Prostate gland (tissue), 2 donors: ENCODE measurements around the gene LPP. TPM values are rescaled to one million over a fixed set of nuclear protein-coding genes. Genes with fewer than 3 reads are reported as not detected.

Source experiments
- DNase-seq: peaks from one replicate; pipeline ENCODE4 v3.0.0-alpha.2; 2019; ENCODE audit warnings: low spot score
- H3K27ac ChIP-seq, 2 donors: fragments of 200-600 bp; sonication (generic); 2 replicates each; pipeline ENCODE4 v1.5.1; 2017 to 2019
- H3K27me3 ChIP-seq: fragments of 200-600 bp; sonication (generic); replicated peaks from 2 replicates; pipeline ENCODE4 v1.5.1; 2019; ENCODE audit not compliant: insufficient read depth
- H3K36me3 ChIP-seq, 2 donors: fragments of 200-600 bp; sonication (generic); 1 replicate in 1 of 2; 2 replicates in 1 of 2; pipeline versions ENCODE4 v1.5.1 to v1.8.1; 2017 to 2019
- H3K4me1 ChIP-seq: fragments of 200-600 bp; sonication (generic); replicated peaks from 2 replicates; pipeline ENCODE4 v1.5.1; 2019
- H3K4me3 ChIP-seq, 2 donors: fragments of 200-600 bp; sonication (generic); 2 replicates each; pipeline ENCODE4 v1.5.1; 2017 to 2019
- H3K9me3 ChIP-seq: fragments of 200-600 bp; sonication (generic); 2 replicates; pipeline ENCODE4 v1.5.1; 2017
- CTCF ChIP-seq, 4 experiments: fragments of 200-600 bp in 2 of 4; fragments of 450-650 bp in 2 of 4; sonication (generic) in 2 of 4; IDR thresholded peaks; 1 replicate in 3 of 4; 2 replicates in 1 of 4; pipeline ENCODE4 v1.5.1; 2016 to 2019; ENCODE audit warnings: antibody characterized with exemption in 4 of 4, mild to moderate bottlenecking in 2 of 4, moderate library complexity in 2 of 4
- POLR2A ChIP-seq: fragments of 450-650 bp; IDR thresholded peaks from one replicate; pipeline ENCODE4 v1.6.1; 2016; ENCODE audit warnings: antibody characterized with exemption, mild to moderate bottlenecking
- POLR2AphosphoS5 ChIP-seq: sonication (generic); formaldehyde crosslinking; IDR thresholded peaks from one replicate; pipeline ENCODE4 v1.6.1; 2017; ENCODE audit warnings: antibody characterized with exemption
- WGBS: methylation state at CpG from one replicate; pipeline ENCODE4 v1.1.5; 2018; 5-methylcytosine and 5-hydroxymethylcytosine counted together
- intact Hi-C: fragments of 100-400 bp; cut with DNase I; formaldehyde crosslinking; loops from one replicate; pipeline ENCODE4 v1.14.2; 2022
- total RNA-seq, 2 donors: library from RNA; depleted of rRNA; stranded (reverse); fragments of >200 nt; gene quantifications; one replicate each; pipeline ENCODE4 v1.1.0, GENCODE V29; 2016

The LPP gene
- total RNA-seq, 2 donors from 2014 or later, result 219 to 248 TPM

- no peak overlapping the region for H3K27ac ChIP-seq
- intact Hi-C loops, result no loop called here
Observed at GRCh38 chr3:188486952-188487351, 333.0 kb downstream of the LPP start.

GRCh38 chr3:188487652-188488051 is 333.7 kb downstream of the LPP start:
- intact Hi-C loops, result no loop called here
- no peaks in the 10 kb centered on the region for H3K27me3 ChIP-seq
- H3K27ac ChIP-seq, result no peak overlapping the region
- no peaks in the 10 kb centered on the region for H3K9me3 ChIP-seq
- DNase-seq, result no peak
- 81% methylated on average over 5 of the region's 5 CpGs for WGBS
- H3K4me3 ChIP-seq, result no peak overlapping the region
- TF ChIP-seq CTCF (IDR thresholded peaks at IDR 0.05), result no peak
- TF ChIP-seq POLR2A, result no peak
- TF ChIP-seq POLR2AphosphoS5, result no peak
- peaks cover 0 to 5% of the 10 kb centered on the region in 2 donors for H3K36me3 ChIP-seq
- no peaks in the 10 kb centered on the region for H3K4me1 ChIP-seq

More at GRCh38 chr3:188486952-188487351, 333.0 kb downstream of the LPP start:
- no peaks in the 10 kb centered on the region for H3K9me3 ChIP-seq
- DNase-seq, result no peak
- no peaks in the 10 kb centered on the region for H3K27me3 ChIP-seq
- TF ChIP-seq POLR2AphosphoS5, result no peak
- no peak for TF ChIP-seq POLR2A
- H3K4me3 ChIP-seq, result no peak overlapping the region
- 93% methylated on average over 3 of the region's 3 CpGs for WGBS
- H3K36me3 ChIP-seq, result peaks cover 0 to 5% of the 10 kb centered on the region in 2 donors
- H3K4me1 ChIP-seq, result no peaks in the 10 kb centered on the region

- Histone ChIP-seq H3K27me3 (no peaks in the 10 kb centered on the region), H3K4me3 (no peak overlapping the region), H3K4me1 (no peaks in the 10 kb centered on the region), H3K9me3 (no peaks in the 10 kb centered on the region), H3K27ac (no peak overlapping the region), H3K36me3 (peaks cover 0 to 5% of the 10 kb centered on the region in 2 donors)
- 94% methylated on average over 6 of the region's 6 CpGs for WGBS
- TF ChIP-seq POLR2AphosphoS5, result no peak
- TF ChIP-seq CTCF (IDR thresholded peaks at IDR 0.05), result no peak
- TF ChIP-seq POLR2A, result no peak
- intact Hi-C loops, result no loop called here
- DNase-seq, result no peak
Observed at GRCh38 chr3:188488801-188489200, 334.8 kb downstream of the LPP start.

GRCh38 chr3:188489639-188490405 is 335.9 kb downstream of the LPP start:
- intact Hi-C loops, result no loop called here
- no peak overlapping the region for H3K27ac ChIP-seq
- H3K9me3 ChIP-seq, result no peaks in the 10 kb centered on the region
- H3K4me3 ChIP-seq, result no peak overlapping the region
- 63% methylated on average over 1 of the region's 1 CpG for WGBS
- TF ChIP-seq CTCF (IDR thresholded peaks at IDR 0.05) (no peak), POLR2AphosphoS5 (no peak), POLR2A (no peak)
- H3K4me1 ChIP-seq, result no peaks in the 10 kb centered on the region
- no peaks in the 10 kb centered on the region for H3K27me3 ChIP-seq
- H3K36me3 ChIP-seq, result peaks cover 0 to 5% of the 10 kb centered on the region in 2 donors
- no peak for DNase-seq

GRCh38 chr3:188490416-188490815 is 336.5 kb downstream of the LPP start:
- Histone ChIP-seq H3K36me3 (no peaks in the 10 kb centered on the region), H3K27me3 (no peaks in the 10 kb centered on the region), H3K27ac (no peak overlapping the region), H3K4me1 (no peaks in the 10 kb centered on the region), H3K9me3 (no peaks in the 10 kb centered on the region), H3K4me3 (no peak overlapping the region)
- DNase-seq, result no peak
- 98% methylated on average over 11 of the region's 11 CpGs for WGBS
- intact Hi-C loops, result no loop called here
- TF ChIP-seq POLR2AphosphoS5, result no peak

GRCh38 chr3:188491276-188491687 is 337.3 kb downstream of the LPP start:
- 74% methylated on average over 1 of the region's 1 CpG for WGBS
- H3K27ac ChIP-seq, result no peak overlapping the region
- no peaks in the 10 kb centered on the region for H3K36me3 ChIP-seq

More at GRCh38 chr3:188491276-188491687, 337.3 kb downstream of the LPP start:
- intact Hi-C loops, result no loop called here
- DNase-seq, result no peak
- H3K27me3 ChIP-seq, result no peaks in the 10 kb centered on the region
- H3K4me1 ChIP-seq, result no peaks in the 10 kb centered on the region
- no peak for TF ChIP-seq POLR2A
- no peak for TF ChIP-seq CTCF (IDR thresholded peaks at IDR 0.05)
- no peak for TF ChIP-seq POLR2AphosphoS5
- H3K9me3 ChIP-seq, result no peaks in the 10 kb centered on the region
- H3K4me3 ChIP-seq, result no peak overlapping the region
